ENCODE data around the gene NAA16. TPM values are rescaled to one million over a fixed set of nuclear protein-coding genes. Genes with fewer than 3 reads are reported as not detected.

Gene NAA16
- total RNA-seq, 1 donor = 8.3 TPM

DNA sequence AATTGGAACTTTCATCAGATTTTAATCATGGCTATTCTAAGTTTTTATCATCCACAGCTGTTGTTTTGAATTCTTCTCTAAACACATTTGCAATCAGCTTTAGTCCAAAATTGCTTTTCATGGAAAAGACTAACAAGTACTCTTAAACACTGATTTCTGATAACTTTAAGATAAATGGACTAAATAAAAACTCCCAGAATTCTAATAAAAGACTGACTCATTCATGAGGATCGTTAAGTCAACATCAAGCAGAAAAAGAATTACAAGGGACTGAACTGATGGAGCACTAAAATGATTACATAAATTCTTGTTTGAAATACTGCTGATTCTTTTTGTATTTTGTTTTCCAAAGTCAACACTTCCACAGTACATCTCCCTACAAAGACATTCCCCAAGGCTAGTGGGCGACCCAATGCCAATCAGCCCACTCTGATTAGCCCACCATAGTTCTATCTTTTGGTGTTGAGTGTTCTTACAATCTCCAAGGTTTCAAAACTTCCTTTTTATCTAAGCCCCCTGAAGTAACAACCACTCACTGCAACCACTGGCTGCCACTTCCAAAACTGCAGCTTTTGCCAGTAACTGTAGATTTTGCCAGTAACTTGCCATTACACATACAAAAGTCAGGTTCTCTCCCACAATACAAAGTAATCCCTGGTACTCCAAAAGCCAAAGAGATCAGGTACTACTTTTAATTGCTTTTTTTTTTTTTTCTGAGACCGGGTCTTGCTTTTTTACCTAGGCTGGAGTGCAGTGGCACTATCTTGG lies 14.0 kb upstream of the NAA16 start:
- TF ChIP-seq, protein P1, sequence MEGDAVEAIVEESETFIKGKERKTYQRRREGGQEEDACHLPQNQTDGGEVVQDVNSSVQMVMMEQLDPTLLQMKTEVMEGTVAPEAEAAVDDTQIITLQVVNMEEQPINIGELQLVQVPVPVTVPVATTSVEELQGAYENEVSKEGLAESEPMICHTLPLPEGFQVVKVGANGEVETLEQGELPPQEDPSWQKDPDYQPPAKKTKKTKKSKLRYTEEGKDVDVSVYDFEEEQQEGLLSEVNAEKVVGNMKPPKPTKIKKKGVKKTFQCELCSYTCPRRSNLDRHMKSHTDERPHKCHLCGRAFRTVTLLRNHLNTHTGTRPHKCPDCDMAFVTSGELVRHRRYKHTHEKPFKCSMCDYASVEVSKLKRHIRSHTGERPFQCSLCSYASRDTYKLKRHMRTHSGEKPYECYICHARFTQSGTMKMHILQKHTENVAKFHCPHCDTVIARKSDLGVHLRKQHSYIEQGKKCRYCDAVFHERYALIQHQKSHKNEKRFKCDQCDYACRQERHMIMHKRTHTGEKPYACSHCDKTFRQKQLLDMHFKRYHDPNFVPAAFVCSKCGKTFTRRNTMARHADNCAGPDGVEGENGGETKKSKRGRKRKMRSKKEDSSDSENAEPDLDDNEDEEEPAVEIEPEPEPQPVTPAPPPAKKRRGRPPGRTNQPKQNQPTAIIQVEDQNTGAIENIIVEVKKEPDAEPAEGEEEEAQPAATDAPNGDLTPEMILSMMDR (IDR thresholded peaks at IDR 0.05; ENCODE audit: extremely low read depth, low read depth, low read length) = no peak
- Histone ChIP-seq H4K20me1 (ENCODE audit: insufficient read depth, low read length) (no peaks in the 10 kb centered on the region), H3K27me3 (ENCODE audit: insufficient read depth, low read length) (no peaks in the 10 kb centered on the region), H3K4me1 (ENCODE audit: insufficient read depth, low read length) (no peaks in the 10 kb centered on the region), H3K4me3 (ENCODE audit: insufficient read depth, low read length) (no peak overlapping the region), H2AFZ (ENCODE audit: low read length) (peak overlapping the region; percentile 18), H3K79me2 (ENCODE audit: insufficient read depth, low read length) (no peaks in the 10 kb centered on the region), H3K9me3 (ENCODE audit: low read depth, low read length) (no peaks in the 10 kb centered on the region), H3K4me2 (ENCODE audit: insufficient read depth, low read length) (peak overlapping the region; percentile 34), H3K36me3 (ENCODE audit: insufficient read depth, low read length) (no peaks in the 10 kb centered on the region), H3K27ac (ENCODE audit: low read depth, low read length) (no peak overlapping the region)
- DNase-seq (ENCODE audit: insufficient read length, low spot score, missing footprints) = peak; percentile 47

DNA sequence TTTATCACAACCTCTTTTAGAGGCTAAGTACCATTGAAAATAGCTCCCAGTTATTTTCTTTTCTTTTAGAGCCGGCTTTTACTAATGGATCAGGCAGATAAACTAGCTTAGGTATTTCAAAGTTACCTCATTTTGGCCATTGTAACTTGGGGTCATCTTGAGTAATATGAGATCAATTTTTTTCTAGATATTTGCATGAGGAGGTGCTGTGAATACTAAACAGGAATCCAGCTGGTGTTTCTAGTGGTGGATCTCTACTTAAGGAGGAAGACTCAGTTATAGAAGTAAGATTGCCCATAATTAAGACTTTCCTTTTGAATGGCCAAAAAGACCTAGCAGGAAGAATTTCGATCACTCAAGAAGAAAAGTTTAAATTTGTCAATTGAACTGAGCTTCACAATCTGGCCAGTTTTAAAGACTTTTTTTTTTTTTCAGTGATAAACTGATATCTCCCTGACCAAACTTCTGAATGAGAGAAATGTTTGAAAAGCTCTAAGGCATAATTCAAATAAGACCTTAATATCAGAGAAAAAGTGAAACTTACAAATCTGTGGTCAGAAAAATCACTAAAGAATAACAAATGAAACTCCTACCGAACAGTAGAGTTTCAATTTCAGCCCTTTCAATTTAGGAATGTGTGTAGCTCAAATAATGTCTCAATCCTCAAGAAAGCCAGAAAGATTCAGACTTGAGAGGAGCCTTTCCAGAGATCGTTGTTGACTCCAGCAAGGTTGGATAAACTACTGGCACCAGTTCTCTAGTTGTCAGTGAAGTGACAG lies 11.6 kb upstream of the NAA16 start:
- Histone ChIP-seq H3K4me2 (ENCODE audit: insufficient read depth, low read length) (no peak overlapping the region), H4K20me1 (ENCODE audit: insufficient read depth, low read length) (no peaks in the 10 kb centered on the region), H3K4me1 (ENCODE audit: insufficient read depth, low read length) (no peaks in the 10 kb centered on the region), H3K4me3 (ENCODE audit: insufficient read depth, low read length) (peak overlapping the region; percentile 17), H3K27me3 (ENCODE audit: insufficient read depth, low read length) (no peaks in the 10 kb centered on the region), H3K79me2 (ENCODE audit: insufficient read depth, low read length) (no peaks in the 10 kb centered on the region), H3K9me3 (ENCODE audit: low read depth, low read length) (no peaks in the 10 kb centered on the region), H2AFZ (ENCODE audit: low read length) (peak overlapping the region; percentile 73), H3K36me3 (ENCODE audit: insufficient read depth, low read length) (no peaks in the 10 kb centered on the region), H3K27ac (ENCODE audit: low read depth, low read length) (no peak overlapping the region)
- peak; percentile 1 for DNase-seq (ENCODE audit: insufficient read length, low spot score, missing footprints)
- TF ChIP-seq, protein P1 (IDR thresholded peaks at IDR 0.05; ENCODE audit: extremely low read depth, low read depth, low read length) = no peak

DNA sequence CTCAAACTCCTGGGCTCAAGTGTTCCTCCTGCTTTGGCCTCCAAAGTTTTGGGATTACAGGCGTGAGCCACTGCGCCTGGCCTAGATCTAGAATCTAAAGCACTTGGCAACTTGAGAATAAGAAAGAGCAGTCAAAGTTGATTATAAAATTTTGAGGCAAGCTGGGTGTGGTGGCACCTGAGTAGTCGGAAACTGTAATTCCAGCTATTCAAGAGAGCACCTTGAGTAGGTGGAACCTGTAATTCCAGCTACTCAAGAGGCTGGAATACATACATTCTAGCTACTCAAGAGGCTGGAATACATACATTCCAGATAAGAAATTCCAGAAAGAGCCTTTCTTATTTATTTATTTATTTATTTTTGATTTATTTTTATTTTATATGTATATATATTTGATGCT lies 8.3 kb upstream of the NAA16 start:
- H3K27me3 ChIP-seq (ENCODE audit: insufficient read depth, low read length) = no peaks in the 10 kb centered on the region
- no peaks in the 10 kb centered on the region for H3K4me1 ChIP-seq (ENCODE audit: insufficient read depth, low read length)
- no peaks in the 10 kb centered on the region for H3K79me2 ChIP-seq (ENCODE audit: insufficient read depth, low read length)
- no peak overlapping the region for H3K27ac ChIP-seq (ENCODE audit: low read depth, low read length)
- H2AFZ ChIP-seq (ENCODE audit: low read length) = no peak overlapping the region
- H3K4me3 ChIP-seq (ENCODE audit: insufficient read depth, low read length) = no peak overlapping the region
- TF ChIP-seq, protein P1 (IDR thresholded peaks at IDR 0.05; ENCODE audit: extremely low read depth, low read depth, low read length) = no peak
- no peaks in the 10 kb centered on the region for H3K36me3 ChIP-seq (ENCODE audit: insufficient read depth, low read length)
- H4K20me1 ChIP-seq (ENCODE audit: insufficient read depth, low read length) = no peaks in the 10 kb centered on the region
- no peak overlapping the region for H3K4me2 ChIP-seq (ENCODE audit: insufficient read depth, low read length)
- no peaks in the 10 kb centered on the region for H3K9me3 ChIP-seq (ENCODE audit: low read depth, low read length)
- DNase-seq (ENCODE audit: insufficient read length, low spot score, missing footprints) = no peak

DNA sequence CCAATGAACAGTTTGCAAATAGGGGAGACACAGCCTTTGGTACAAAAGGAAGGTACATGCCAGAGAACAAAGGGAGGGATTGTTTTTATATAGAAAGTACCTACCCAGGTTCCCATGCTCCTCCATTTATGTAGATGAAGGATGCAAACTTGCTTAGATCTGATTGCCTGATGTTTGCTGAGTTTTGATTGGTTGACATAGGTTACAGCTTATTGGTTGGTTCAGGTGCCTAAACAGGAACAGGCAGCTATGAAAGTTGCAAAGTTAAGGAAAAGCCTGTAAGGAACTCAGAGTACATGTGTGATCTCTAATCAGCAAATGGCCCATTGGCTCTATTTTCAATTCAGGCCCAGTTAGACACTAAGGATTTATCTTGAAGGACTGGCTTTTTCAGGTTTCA lies 6.5 kb upstream of the NAA16 start:
- Histone ChIP-seq H2AFZ (ENCODE audit: low read length) (no peak overlapping the region), H4K20me1 (ENCODE audit: insufficient read depth, low read length) (no peaks in the 10 kb centered on the region), H3K9me3 (ENCODE audit: low read depth, low read length) (no peaks in the 10 kb centered on the region), H3K4me3 (ENCODE audit: insufficient read depth, low read length) (no peak overlapping the region), H3K27me3 (ENCODE audit: insufficient read depth, low read length) (no peaks in the 10 kb centered on the region), H3K4me2 (ENCODE audit: insufficient read depth, low read length) (no peak overlapping the region), H3K36me3 (ENCODE audit: insufficient read depth, low read length) (no peaks in the 10 kb centered on the region), H3K27ac (ENCODE audit: low read depth, low read length) (no peak overlapping the region), H3K79me2 (ENCODE audit: insufficient read depth, low read length) (no peaks in the 10 kb centered on the region), H3K4me1 (ENCODE audit: insufficient read depth, low read length) (no peaks in the 10 kb centered on the region)
- TF ChIP-seq, protein P1 (IDR thresholded peaks at IDR 0.05; ENCODE audit: extremely low read depth, low read depth, low read length) = no peak
- DNase-seq (ENCODE audit: insufficient read length, low spot score, missing footprints) = no peak
